Right lung (tissue), 5 donors: Measurements from ENCODE around the gene PPFIBP2. TPM values are rescaled to one million over a fixed set of nuclear protein-coding genes. Genes with fewer than 3 reads are reported as not detected.

Experiments used
- DNase-seq, 2 donors: peaks; one replicate each; pipeline ENCODE4 v3.0.0-alpha.2; 2013
- polyA plus RNA-seq, 5 donors: library from polyadenylated mRNA; unstranded; fragments of 120-200 nt; gene quantifications; one replicate each; pipeline versions ENCODE4 v1.2.1 to v1.2.3, GENCODE V29; 2013; ENCODE audit warnings: inconsistent platforms in 1 of 5, low replicate concordance in 1 of 5; ENCODE audit not compliant: insufficient read length in 5 of 5, insufficient read depth in 1 of 5

PPFIBP2 gene
- polyA plus RNA-seq, 5 donors, result 25.9 to 49.3 (median 38.1) TPM

DNA sequence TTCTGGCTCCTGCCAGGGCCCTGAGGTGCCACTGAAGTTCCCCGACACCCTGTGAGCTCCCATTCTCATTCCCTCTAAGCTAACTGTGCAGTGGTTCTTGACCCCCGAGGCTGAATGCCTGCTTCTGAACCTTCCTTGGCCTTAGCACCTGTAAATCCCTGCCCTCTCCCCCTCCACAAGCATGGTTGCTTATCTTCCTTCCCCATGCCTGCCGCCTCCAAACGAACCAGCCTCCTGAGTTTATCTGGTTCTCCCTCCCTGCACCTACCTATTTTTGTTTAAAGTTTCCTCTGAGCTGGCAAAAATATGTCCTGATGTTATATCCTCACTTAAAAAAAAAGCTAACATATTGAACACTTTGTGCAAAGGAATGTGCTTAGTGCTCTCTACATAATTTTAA lies 33.9 kb downstream of the PPFIBP2 start:
- DNase-seq, result no peak

DNA sequence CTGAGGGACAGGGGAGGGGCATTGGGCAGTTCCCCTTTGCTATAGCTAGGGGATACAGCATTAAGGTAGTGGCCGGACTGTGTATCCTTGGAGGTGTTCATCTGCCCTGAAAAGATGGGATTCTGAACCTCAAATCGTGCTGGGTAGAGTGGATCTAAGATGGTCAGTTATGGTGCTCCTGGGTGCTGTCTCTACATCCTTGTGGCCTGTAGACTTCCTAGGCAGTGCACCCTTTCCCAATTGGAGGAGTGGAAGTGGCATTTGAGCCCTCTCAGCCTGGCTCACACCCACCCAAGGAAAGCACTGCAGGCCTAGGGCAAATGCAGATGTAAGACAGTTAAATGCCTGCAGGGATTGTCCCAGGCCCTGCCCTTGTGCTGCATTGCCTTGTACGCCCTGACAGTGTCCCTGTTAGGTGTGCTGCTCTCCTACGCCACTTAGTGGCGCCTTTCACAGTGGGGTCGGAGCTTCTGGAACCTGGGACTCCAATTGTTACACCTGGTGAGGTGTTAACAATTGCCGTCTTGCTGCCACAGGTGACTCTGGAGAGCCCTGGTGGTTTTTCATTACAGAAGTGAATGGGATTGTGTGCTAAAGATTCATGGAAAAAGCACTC lies 35.0 kb downstream of the PPFIBP2 start:
- DNase-seq, result no peak

DNA sequence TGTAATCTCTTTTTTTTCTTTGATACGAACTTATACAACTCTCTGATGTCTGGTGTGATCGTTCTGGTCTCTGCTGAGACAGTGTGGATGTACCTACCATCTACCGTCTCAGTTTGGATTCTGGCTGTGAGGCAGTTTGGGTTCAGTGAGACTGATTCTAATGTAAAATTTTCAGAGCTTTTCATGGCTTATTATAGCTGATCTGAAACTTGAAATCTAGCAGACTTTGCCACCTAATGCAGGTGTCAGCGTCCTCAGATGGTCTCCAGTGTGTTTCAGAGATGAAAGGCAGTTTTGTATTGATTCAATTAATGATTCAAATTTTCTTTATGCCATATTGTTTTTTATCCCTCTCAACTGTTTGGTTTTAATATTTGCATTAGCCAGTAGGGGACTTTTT lies 35.9 kb downstream of the PPFIBP2 start:
- DNase-seq, result no peak

DNA sequence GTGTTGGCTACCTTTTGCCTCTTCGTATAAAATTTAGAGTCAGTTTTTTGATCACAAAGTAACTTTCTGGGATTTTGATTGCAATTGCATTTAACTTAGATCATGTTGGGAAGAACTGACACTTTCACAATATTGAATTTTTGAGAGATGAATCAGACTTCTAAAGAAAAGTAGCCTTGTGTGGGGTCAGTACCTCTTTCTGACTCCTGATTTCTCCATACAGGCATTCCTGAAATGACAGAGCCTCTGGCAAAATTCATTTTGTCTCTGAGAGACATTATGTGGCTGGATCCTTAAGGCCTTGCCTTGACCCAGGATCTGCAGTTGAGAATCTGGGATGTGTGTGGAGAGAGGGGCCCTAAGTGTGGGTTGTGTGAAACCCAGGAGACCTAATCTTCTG lies 37.8 kb downstream of the PPFIBP2 start:
- no peak for DNase-seq

DNA sequence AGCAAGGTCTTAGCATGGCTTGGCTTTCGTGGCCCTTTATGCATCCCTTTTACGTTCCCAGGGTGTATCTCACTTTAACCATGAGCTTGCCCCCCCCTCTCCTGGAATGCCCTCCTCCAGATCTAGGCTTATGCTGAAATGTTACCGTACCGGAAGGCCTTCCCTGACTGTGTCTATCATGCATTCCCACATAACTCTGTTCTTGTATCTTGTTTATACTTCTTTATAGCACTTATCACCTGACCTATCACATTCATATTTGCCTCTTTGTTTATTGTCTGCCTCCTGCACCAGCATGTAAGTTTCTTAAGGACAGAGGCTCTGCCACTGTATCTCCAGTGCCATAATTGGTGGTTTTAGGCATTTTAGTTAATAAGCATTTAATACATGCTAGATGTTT lies 38.9 kb downstream of the PPFIBP2 start:
- DNase-seq, result no peak

DNA sequence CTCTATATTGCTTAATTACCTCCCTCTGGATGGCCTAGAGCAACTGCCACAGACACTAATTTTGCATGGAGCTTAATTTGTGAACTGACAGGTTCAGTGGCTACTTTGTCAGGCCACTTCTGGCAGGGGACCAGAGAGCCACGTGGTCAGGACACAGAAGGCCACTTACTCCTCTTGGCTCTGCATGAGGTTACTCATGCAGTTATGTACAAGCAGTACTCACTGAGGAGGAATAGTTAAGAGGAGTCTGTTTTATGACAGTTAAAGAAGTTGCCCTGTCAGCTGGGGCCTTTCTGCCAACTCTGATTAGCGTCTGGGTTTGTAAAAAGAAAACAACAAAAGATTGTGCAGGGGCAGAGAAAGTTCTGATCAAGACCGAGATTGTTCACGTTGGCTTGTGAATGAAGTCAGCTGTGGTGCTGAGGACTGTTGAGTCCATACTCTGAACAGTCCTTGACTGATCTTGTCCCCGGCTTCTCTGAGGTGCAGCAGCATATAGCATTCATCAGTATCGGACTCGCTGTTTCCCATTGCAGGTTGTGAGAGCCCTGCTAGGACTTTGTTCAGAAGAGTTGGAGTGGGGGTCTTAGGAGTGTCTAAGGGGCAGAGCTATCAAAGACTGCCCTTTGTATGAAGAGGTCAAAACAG lies 41.4 kb downstream of the PPFIBP2 start:
- DNase-seq, result no peak

DNA sequence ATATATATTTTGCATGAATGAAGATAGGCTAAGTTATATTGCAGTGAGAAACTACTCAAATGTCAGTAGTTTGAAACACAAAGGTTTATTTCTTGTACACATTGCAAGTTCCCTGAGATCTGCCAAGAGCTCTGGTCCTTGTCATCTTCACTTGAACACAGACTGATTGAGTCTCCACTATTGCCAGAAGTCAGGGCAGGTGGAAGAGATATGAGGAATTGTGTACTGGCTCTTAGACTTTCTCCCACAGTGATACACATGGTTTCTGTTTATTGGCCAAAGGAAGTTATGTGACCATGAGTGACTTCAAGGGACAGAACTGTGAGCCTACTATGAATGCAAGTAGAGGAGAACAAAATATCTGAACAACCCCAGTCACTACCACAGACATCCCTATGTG lies 44.2 kb downstream of the PPFIBP2 start:
- no peak for DNase-seq

DNA sequence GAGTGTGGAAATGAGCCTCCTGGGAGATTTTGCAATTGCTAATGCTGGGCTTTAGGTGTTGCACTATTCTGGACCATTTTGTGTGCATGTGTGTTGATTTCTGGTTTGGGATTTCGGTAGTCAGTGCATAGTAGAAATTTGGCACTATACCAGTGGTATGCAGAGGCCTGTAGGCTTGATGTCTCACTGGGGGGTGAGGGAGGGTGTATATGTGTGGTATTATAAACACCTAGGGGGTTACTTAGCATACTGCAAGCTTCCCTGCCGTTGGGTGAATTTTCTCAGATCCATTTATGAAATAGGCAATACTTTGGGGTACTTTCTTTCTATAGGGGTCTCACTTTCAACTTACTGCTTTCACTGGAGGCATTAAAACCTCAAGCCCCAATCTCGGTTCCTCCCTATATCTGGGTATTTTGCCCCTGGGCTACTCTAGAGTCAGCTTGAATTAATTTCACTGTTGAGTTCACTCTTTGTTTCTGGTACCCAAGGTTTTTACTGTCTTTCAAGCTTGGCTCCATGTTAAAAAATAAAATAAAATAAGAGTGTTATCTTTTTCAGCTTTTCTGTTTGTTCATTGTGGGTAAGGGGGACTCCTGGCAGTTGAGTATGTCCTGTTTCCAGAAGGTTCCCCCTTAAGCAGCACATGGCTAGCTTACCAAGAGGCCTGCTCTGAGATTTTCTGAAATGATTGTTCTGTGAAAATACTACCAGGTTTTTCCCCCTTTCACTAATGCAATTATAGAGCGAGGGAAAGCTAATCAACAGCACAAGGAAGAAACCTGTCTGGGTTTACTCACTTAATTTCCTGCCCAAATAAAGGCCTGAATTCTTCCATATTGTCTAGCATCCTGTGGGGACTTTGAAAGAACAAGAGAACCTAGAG lies 45.8 kb downstream of the PPFIBP2 start:
- DNase-seq, result no peak

DNA sequence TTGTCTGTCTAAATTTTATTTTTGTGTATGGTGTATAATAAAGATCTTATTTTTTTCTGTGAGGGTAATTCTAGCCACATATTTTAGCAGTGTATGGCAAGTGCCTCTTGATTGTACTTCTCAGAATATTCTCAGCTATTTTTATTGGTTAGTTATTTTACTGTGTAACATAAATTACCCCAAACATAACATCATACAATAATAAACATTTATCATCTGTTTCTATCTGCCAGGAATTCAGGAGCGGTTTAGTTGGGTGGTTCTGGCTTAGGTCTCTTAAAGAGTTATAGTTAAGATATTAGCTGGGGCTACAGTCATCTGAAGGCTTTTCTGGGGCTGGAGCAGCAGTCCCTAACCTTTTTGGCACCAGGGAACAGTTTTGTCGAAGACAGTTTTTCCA lies 47.8 kb downstream of the PPFIBP2 start:
- DNase-seq, result no peak

DNA sequence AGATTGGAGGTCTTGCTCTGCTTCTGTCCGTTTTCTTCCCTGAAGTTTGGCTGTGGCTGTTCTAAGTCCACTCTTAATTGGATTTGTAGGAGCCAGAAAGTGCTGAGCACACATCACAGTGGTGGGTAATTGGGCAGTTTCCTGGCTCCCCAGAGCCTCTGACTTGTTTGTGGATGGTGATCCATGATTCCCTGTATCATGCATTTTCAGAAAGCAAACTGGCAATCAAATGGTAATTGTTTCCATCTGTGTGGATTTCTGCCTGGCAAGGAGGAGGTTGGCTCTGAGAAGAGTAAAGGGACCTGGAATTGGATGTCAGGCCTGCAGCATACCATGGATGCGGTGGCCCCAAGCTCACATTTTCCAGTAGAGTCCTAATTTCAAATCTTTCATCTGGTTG lies 49.5 kb downstream of the PPFIBP2 start:
- DNase-seq, result no peak

DNA sequence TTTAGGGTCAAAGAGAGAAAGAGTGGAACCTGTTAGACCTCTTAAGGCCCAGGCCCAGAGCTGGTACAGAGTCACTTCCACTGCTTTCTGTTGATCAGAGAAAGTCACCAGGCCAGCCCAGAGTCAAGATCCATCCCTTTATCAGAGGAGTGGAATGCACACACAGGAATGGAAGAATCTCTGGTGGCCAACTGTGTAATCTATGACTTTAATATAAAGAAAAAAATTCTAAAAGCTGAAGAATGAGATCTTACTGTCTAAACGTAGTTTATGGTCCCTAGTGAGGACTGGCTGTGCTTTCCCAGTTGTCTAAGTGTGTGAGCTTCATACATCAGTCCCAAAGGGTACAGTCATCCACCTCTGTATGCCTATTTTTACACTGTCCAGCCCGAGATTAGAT lies 51.0 kb downstream of the PPFIBP2 start:
- DNase-seq, result no peak

DNA sequence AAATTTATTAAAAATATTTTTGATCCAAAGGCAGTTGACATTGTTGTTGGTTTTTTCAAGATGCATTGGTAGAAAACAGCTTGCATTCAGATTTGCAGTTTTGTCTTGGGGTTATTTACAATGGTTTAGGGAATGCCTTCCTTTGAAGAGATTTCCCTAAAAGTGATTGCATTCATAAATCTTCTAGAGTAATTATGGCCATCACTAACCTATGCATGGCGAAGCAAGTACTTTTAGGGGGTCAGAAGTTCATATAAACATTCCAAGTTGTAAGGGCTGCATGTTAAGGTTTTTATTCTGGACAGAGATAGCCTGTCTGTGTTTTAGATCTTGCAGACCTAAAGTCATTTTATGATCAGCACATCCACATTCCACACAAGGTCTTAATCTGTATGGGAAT lies 53.5 kb downstream of the PPFIBP2 start:
- DNase-seq, result no peak

DNA sequence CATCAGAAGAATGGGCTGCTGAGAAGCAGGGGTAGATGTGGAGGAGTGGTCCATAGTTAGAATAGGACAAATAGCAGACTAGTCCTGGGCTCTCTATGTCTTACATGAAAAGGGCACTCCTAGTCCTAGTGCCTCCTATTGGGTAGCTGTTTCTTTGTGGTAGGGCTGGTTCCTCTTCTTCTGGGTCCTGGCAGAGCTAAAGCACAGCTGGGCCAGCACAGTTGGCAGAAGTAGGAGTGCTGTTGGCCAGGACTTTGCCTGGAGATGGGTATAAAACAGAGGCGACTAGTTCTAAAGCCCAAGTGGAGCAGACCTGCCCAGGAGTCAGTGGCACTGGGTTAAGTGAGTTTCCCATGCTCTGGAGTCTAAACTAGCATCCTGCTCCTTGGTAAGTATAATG lies 55.2 kb downstream of the PPFIBP2 start:
- no peak for DNase-seq

DNA sequence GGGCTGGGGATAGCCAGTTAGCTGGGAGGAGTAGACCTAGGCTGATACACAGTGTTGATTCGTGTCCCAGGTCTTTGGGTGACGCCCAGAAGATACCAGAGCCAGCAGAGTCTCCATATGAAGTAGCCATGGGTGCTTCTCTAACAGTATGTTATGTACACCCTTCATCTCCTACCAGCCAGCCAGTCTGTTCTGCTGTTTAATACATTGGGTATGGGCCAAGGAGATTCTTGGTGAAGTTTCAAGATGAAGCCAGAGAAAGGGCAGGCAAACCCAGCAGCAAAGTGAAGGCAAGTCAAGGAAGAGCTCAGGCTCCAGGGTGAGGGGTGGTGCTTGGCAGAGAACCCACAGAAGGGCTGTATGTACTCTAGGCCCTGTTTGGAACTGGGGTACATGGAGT lies 56.4 kb downstream of the PPFIBP2 start:
- DNase-seq, result no peak

DNA sequence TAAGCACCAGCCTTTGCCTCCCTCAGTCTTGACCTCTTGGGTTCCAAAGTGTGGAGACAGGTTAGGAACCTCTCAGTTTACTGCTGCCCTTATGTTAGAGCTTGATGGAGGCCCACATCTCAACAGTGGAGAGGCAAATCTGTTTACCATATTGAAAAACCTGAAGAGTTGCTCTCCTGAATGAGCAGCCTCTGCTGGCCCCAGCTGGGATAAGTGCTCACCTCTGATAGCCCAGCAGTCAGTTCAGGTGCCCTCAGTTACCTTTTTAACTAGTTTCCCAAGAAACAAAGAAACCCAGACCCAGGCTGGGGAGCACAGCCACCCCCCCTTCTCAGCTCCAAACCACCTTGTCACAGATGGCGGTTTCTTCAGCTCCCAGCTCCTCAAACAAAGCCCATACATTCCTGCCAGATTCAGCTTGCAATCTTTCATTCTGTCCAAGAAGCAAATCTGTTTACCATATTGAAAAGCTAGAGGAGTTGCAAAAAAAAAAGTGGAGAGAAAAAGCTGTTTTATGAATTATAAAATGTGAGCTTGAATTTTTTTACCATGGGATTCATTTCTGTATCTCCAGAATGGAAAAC lies 57.2 kb downstream of the PPFIBP2 start:
- no peak for DNase-seq

DNA sequence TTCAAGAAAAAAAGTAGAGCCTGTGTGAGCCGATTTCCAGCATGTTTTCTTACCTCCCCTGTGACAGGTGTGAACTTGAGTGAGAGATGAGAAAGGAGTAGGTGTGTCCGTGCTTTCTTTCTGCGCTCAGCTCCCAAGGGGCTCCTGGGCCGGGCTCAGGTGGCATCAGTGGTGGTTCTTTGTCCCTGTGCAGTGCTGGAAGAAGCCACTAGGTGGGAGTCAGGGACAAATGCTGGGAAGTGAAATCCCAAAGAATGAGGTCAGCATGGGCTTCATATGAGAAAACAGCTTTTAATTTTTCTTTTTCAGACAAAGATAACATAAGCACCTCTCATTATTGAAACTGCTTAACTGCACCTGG lies 57.8 kb downstream of the PPFIBP2 start:
- peak; percentile 69 to 75 for DNase-seq

DNA sequence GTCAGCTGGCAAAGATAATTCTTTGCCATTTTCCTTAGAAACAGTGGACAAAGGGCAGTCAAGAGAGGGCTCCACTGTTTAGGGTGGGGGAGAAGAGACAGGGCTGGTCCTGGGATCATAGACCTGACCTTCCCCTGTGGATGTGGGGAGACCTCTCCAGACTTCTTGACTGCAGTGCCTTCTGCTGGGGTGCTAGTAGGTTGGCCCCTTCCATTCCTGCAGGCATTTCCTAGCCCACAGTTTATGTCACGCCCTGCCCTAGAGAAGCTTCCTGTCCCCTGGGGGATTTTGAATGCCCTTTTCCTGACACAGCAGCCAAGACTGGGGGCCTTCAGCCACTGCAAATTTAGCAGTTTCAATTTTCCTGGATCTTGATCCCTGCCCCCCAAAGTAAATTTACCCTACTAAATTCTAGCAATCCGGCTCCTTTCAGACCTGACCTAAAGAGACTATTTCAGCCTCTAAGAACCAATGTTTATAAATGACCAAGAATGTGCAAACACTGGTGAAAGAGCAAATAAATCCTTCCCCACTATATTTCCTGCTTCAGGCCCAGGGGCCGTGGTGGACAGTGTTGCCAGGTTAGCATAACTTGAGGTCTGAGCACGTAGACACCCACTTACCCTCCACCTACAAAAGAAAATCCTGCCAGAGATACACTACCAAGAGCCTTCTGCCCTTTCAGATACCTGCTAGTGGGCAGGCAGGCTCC lies 58.4 kb downstream of the PPFIBP2 start:
- DNase-seq, result peak; percentile 52

DNA sequence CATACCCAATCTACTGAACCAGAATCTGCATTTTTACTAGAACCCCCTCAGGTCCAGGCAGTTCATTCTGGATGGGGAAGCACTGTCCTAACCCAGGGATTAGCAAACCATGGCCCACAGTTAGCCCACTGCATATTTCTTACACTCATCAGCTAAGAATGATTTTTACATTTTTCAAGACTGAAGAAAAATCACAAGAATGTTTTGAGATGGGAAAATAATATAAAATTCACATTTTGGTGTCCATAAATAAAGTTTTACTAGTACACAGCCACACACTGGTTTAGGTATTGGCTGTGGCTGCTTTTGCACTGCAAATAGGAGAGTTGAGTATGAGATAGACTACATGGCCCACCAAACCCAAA lies 59.4 kb downstream of the PPFIBP2 start:
- no peak for DNase-seq

DNA sequence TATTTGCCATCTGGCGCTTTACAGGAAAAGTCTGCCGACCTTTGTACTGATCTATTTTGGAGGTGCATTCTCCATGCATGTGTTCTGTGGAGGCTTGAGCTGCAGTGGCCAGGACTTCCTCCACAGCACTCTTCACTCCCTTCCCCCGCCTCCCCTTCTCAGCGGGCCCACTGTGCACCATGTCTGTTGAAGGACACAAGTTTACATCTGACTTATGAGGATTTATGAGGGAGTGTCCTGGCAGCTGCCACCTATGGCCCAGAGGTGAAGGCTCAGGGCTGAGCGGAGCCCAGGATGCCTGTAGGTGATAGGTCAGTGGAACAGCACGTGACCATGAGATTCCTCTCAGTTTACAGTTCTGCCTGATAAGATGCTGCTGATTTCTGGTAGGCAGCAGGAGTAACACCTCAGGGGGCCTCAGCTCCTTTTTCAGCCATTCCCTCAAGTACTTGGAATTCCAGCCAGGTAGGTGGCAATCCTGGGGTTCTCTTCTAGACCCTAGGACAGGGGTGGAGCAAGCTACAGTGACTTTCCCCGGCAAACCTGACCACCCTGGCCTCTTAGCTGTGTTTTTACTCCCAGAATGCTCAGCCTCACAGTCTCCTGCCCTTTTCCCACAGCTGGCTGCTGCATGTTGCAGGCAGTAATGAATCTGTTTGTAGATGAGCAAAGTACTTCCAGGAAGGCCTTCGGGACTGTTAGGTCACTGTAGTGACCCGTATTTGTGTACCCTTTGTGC lies 59.9 kb downstream of the PPFIBP2 start:
- DNase-seq, result no peak

DNA sequence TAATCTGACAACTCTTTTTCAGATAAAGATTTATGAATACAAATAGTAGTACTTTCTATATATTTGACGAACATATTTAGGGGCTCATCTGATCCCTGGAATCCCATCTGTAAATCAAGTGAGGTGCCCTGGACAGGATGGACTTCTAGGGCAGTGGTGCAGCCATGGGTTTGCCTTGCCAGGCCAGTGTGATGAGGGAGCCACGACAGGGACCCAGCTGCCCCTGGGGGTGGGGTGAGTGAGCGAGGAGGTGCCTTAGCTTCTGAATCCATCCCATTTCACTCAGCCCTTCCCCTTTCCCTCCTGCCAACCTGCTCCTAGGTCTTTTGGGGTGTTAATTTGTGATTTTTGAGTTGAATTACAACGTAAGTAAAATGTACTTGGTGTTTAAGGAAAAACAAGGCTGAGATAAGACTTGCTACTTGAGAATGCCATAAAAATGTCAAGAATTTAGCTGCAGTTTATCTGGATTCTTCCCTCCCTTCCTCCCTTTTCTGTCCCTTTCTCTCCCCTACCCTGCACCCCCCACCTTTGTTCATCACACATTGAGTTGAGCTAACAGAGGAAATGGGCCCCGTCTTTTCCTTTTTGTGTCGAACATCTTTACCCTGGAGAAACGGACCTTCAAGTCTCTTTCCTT lies 60.8 kb downstream of the PPFIBP2 start:
- DNase-seq, result no peak
